ENCODE data around the gene SORD. TPM values are rescaled to one million over a fixed set of nuclear protein-coding genes. Genes with fewer than 3 reads are reported as not detected.
"Not testable (repeated sequence)": the region's sequence is repeated elsewhere in the genome, so short reads cannot be mapped to it uniquely, and the experiment has no call there.

Gene SORD
- polyA plus RNA-seq, 2 donors, result 6.4 to 18.3 TPM

GRCh38 chr15:45101749-45102148 lies 78.8 kb downstream of the SORD start:
- no peaks in the 10 kb centered on the region for H3K27me3 ChIP-seq (ENCODE audit: control insufficient read depth in 1 of 2, insufficient read depth in 2 of 2, low read length in 2 of 2)
- H3K4me1 ChIP-seq (ENCODE audit: control insufficient read depth in 2 of 2, insufficient read depth in 2 of 2, low read length in 1 of 2), result peaks cover 0 to 4% of the 10 kb centered on the region in 2 donors
- WGBS, 2 donors, result 90 to 91% methylated on average over 12 of the region's 12 CpGs
- no peaks in the 10 kb centered on the region for H3K9me3 ChIP-seq (ENCODE audit: control insufficient read depth in 2 of 2, insufficient read depth in 1 of 2, low read depth in 1 of 2, low read length in 1 of 2)
- H3K27ac ChIP-seq (ENCODE audit: low read depth in 2 of 2, low read length in 1 of 2), result no peak overlapping the region
- peaks cover 0 to 2% of the 10 kb centered on the region in 2 donors for H3K36me3 ChIP-seq (ENCODE audit: control insufficient read depth in 2 of 2, insufficient read depth in 2 of 2, low read length in 1 of 2)
- no peak overlapping the region for H3K4me3 ChIP-seq (ENCODE audit: low read depth in 1 of 2, low read length in 2 of 2)

GRCh38 chr15:45102226-45102625 lies 79.2 kb downstream of the SORD start:
- no peaks in the 10 kb centered on the region for H3K27me3 ChIP-seq (ENCODE audit: control insufficient read depth in 1 of 2, insufficient read depth in 2 of 2, low read length in 2 of 2)
- H3K27ac ChIP-seq (ENCODE audit: low read depth in 2 of 2, low read length in 1 of 2), result no peak overlapping the region
- peaks cover 0 to 3% of the 10 kb centered on the region in 2 donors for H3K36me3 ChIP-seq (ENCODE audit: control insufficient read depth in 2 of 2, insufficient read depth in 2 of 2, low read length in 1 of 2)
- 78 to 81% methylated on average over 6 of the region's 6 CpGs for WGBS, 2 donors
- H3K4me3 ChIP-seq (ENCODE audit: low read depth in 1 of 2, low read length in 2 of 2), result no peak overlapping the region
- no peaks in the 10 kb centered on the region for H3K9me3 ChIP-seq (ENCODE audit: control insufficient read depth in 2 of 2, insufficient read depth in 1 of 2, low read depth in 1 of 2, low read length in 1 of 2)
- H3K4me1 ChIP-seq (ENCODE audit: control insufficient read depth in 2 of 2, insufficient read depth in 2 of 2, low read length in 1 of 2), result peaks cover 0 to 4% of the 10 kb centered on the region in 2 donors

GRCh38 chr15:45104170-45104569 lies 81.2 kb downstream of the SORD start:
- not testable (repeated sequence) for H3K9me3 ChIP-seq (ENCODE audit: control insufficient read depth in 2 of 2, insufficient read depth in 1 of 2, low read depth in 1 of 2, low read length in 1 of 2); H3K4me3 ChIP-seq (ENCODE audit: low read depth in 1 of 2, low read length in 2 of 2); H3K27ac ChIP-seq (ENCODE audit: low read depth in 2 of 2, low read length in 1 of 2); H3K4me1 ChIP-seq (ENCODE audit: control insufficient read depth in 2 of 2, insufficient read depth in 2 of 2, low read length in 1 of 2); H3K36me3 ChIP-seq (ENCODE audit: control insufficient read depth in 2 of 2, insufficient read depth in 2 of 2, low read length in 1 of 2); H3K27me3 ChIP-seq (ENCODE audit: control insufficient read depth in 1 of 2, insufficient read depth in 2 of 2, low read length in 2 of 2)
- WGBS, 2 donors, result 86 to 96% methylated on average over 9 of the region's 9 CpGs

GRCh38 chr15:45105586-45105985 lies 82.6 kb downstream of the SORD start:
- WGBS, 2 donors, result 90 to 92% methylated on average over 11 of the region's 11 CpGs
- H3K36me3 ChIP-seq (ENCODE audit: control insufficient read depth in 2 of 2, insufficient read depth in 2 of 2, low read length in 1 of 2), result peaks cover 0 to 3% of the 10 kb centered on the region in 2 donors
- H3K4me1 ChIP-seq (ENCODE audit: control insufficient read depth in 2 of 2, insufficient read depth in 2 of 2, low read length in 1 of 2), result peaks cover 0 to 4% of the 10 kb centered on the region in 2 donors
- H3K4me3 ChIP-seq (ENCODE audit: low read depth in 1 of 2, low read length in 2 of 2), result no peak overlapping the region
- no peak overlapping the region for H3K27ac ChIP-seq (ENCODE audit: low read depth in 2 of 2, low read length in 1 of 2)
- H3K27me3 ChIP-seq (ENCODE audit: control insufficient read depth in 1 of 2, insufficient read depth in 2 of 2, low read length in 2 of 2), result no peaks in the 10 kb centered on the region
- no peaks in the 10 kb centered on the region for H3K9me3 ChIP-seq (ENCODE audit: control insufficient read depth in 2 of 2, insufficient read depth in 1 of 2, low read depth in 1 of 2, low read length in 1 of 2)

GRCh38 chr15:45106002-45106790 lies 83.2 kb downstream of the SORD start:
- Histone ChIP-seq H3K36me3 (ENCODE audit: control insufficient read depth in 2 of 2, insufficient read depth in 2 of 2, low read length in 1 of 2) (peaks cover 0 to 3% of the 10 kb centered on the region in 2 donors), H3K27ac (ENCODE audit: low read depth in 2 of 2, low read length in 1 of 2) (no peak overlapping the region), H3K4me3 (ENCODE audit: low read depth in 1 of 2, low read length in 2 of 2) (no peak overlapping the region), H3K9me3 (ENCODE audit: control insufficient read depth in 2 of 2, insufficient read depth in 1 of 2, low read depth in 1 of 2, low read length in 1 of 2) (no peaks in the 10 kb centered on the region), H3K4me1 (ENCODE audit: control insufficient read depth in 2 of 2, insufficient read depth in 2 of 2, low read length in 1 of 2) (peaks cover 0 to 4% of the 10 kb centered on the region in 2 donors), H3K27me3 (ENCODE audit: control insufficient read depth in 1 of 2, insufficient read depth in 2 of 2, low read length in 2 of 2) (no peaks in the 10 kb centered on the region)
- 80 to 82% methylated on average over 15 of the region's 15 CpGs for WGBS, 2 donors

- H3K4me3 ChIP-seq (ENCODE audit: low read depth in 1 of 2, low read length in 2 of 2), result no peak overlapping the region
- peaks cover 0 to 3% of the 10 kb centered on the region in 2 donors for H3K9me3 ChIP-seq (ENCODE audit: control insufficient read depth in 2 of 2, insufficient read depth in 1 of 2, low read depth in 1 of 2, low read length in 1 of 2)
- H3K4me1 ChIP-seq (ENCODE audit: control insufficient read depth in 2 of 2, insufficient read depth in 2 of 2, low read length in 1 of 2), result peaks cover 0 to 9% of the 10 kb centered on the region in 2 donors
- H3K27me3 ChIP-seq (ENCODE audit: control insufficient read depth in 1 of 2, insufficient read depth in 2 of 2, low read length in 2 of 2), result peaks cover 0 to 8% of the 10 kb centered on the region in 2 donors
- H3K36me3 ChIP-seq (ENCODE audit: control insufficient read depth in 2 of 2, insufficient read depth in 2 of 2, low read length in 1 of 2), result peaks cover 0 to 3% of the 10 kb centered on the region in 2 donors
- WGBS, 2 donors, result 91 to 92% methylated on average over 10 of the region's 10 CpGs
- no peak overlapping the region for H3K27ac ChIP-seq (ENCODE audit: low read depth in 2 of 2, low read length in 1 of 2)
Observed at GRCh38 chr15:45107941-45108630, 85.1 kb downstream of the SORD start.

GRCh38 chr15:45110256-45110820 lies 87.3 kb downstream of the SORD start:
- H3K36me3 ChIP-seq (ENCODE audit: control insufficient read depth in 2 of 2, insufficient read depth in 2 of 2, low read length in 1 of 2), result peaks cover 0 to 3% of the 10 kb centered on the region in 2 donors
- H3K27ac ChIP-seq (ENCODE audit: low read depth in 2 of 2, low read length in 1 of 2), result no peak overlapping the region
- peaks cover 0 to 3% of the 10 kb centered on the region in 2 donors for H3K9me3 ChIP-seq (ENCODE audit: control insufficient read depth in 2 of 2, insufficient read depth in 1 of 2, low read depth in 1 of 2, low read length in 1 of 2)
- 56 to 60% methylated on average over 11 of the region's 11 CpGs for WGBS, 2 donors
- no peak overlapping the region for H3K4me3 ChIP-seq (ENCODE audit: low read depth in 1 of 2, low read length in 2 of 2)
- peaks cover 6 to 25% of the 10 kb centered on the region in 2 donors for H3K4me1 ChIP-seq (ENCODE audit: control insufficient read depth in 2 of 2, insufficient read depth in 2 of 2, low read length in 1 of 2)
- H3K27me3 ChIP-seq (ENCODE audit: control insufficient read depth in 1 of 2, insufficient read depth in 2 of 2, low read length in 2 of 2), result peaks cover 0 to 18% of the 10 kb centered on the region in 2 donors

GRCh38 chr15:45111390-45112142 lies 88.6 kb downstream of the SORD start:
- WGBS, 2 donors, result 8 to 11% methylated on average over 55 to 70 of the region's 71 CpGs
- Histone ChIP-seq H3K27me3 (ENCODE audit: control insufficient read depth in 1 of 2, insufficient read depth in 2 of 2, low read length in 2 of 2) (peaks cover 0 to 19% of the 10 kb centered on the region in 2 donors), H3K27ac (ENCODE audit: low read depth in 2 of 2, low read length in 1 of 2) (no peak overlapping the region), H3K4me3 (ENCODE audit: low read depth in 1 of 2, low read length in 2 of 2) (peak overlapping the region; percentile 12 to 34), H3K4me1 (ENCODE audit: control insufficient read depth in 2 of 2, insufficient read depth in 2 of 2, low read length in 1 of 2) (peaks cover 8 to 26% of the 10 kb centered on the region in 2 donors), H3K9me3 (ENCODE audit: control insufficient read depth in 2 of 2, insufficient read depth in 1 of 2, low read depth in 1 of 2, low read length in 1 of 2) (peaks cover 0 to 3% of the 10 kb centered on the region in 2 donors), H3K36me3 (ENCODE audit: control insufficient read depth in 2 of 2, insufficient read depth in 2 of 2, low read length in 1 of 2) (peaks cover 0 to 2% of the 10 kb centered on the region in 2 donors)

GRCh38 chr15:45112143-45112590 lies 89.2 kb downstream of the SORD start:
- peaks cover 0 to 21% of the 10 kb centered on the region in 2 donors for H3K27me3 ChIP-seq (ENCODE audit: control insufficient read depth in 1 of 2, insufficient read depth in 2 of 2, low read length in 2 of 2)
- peak overlapping the region; percentile 38 to 42 for H3K4me3 ChIP-seq (ENCODE audit: low read depth in 1 of 2, low read length in 2 of 2)
- peaks cover 11 to 32% of the 10 kb centered on the region in 2 donors for H3K4me1 ChIP-seq (ENCODE audit: control insufficient read depth in 2 of 2, insufficient read depth in 2 of 2, low read length in 1 of 2)
- no peak overlapping the region for H3K27ac ChIP-seq (ENCODE audit: low read depth in 2 of 2, low read length in 1 of 2)
- peaks cover 0 to 3% of the 10 kb centered on the region in 2 donors for H3K9me3 ChIP-seq (ENCODE audit: control insufficient read depth in 2 of 2, insufficient read depth in 1 of 2, low read depth in 1 of 2, low read length in 1 of 2)
- no peaks in the 10 kb centered on the region for H3K36me3 ChIP-seq (ENCODE audit: control insufficient read depth in 2 of 2, insufficient read depth in 2 of 2, low read length in 1 of 2)
- 8 to 9% methylated on average over 13 of the region's 13 CpGs for WGBS, 2 donors

Measured in esophagus (tissue), 2 donors.